ENCODE results near the gene FLCN.

GRCh38 chr17:17275971-17276370 is 39.0 kb upstream of the FLCN start:
- TF ChIP-seq CTCF (conservative IDR thresholded peaks at IDR 0.05 in 1 of 2, IDR thresholded peaks at IDR 0.05 in 1 of 2; ENCODE audit: low read depth in 1 of 2, low read length in 2 of 2) (no peak), EZH2 (IDR thresholded peaks at IDR 0.05; ENCODE audit: low read length, missing control alignments) (no peak)
